ENCODE results near the gene OR10K2. TPM values are rescaled to one million over a fixed set of nuclear protein-coding genes. Genes with fewer than 3 reads are reported as not detected.

Gene OR10K2
- total RNA-seq, 1 donor from 2014 or later = not detected

Other genes starting within 250 kb of the OR10K2 start
- 1.3 TPM for gene CD1D, start 245.3 kb downstream of the OR10K2 start, total RNA-seq
- gene CD1A, start 171.8 kb downstream of the OR10K2 start, total RNA-seq = 1.8 TPM
- gene CD1C, start 136.3 kb downstream of the OR10K2 start, total RNA-seq = 1.7 TPM
- not detected for gene CD1B, start 94.7 kb downstream of the OR10K2 start, total RNA-seq
- 2.7 TPM for gene CD1E, start 72.3 kb downstream of the OR10K2 start, total RNA-seq
- not detected for gene OR10T2, start 26.8 kb downstream of the OR10K2 start, total RNA-seq
- not detected for gene OR10K1, start 35.6 kb upstream of the OR10K2 start, total RNA-seq
- not detected for gene OR10R2, start 46.0 kb upstream of the OR10K2 start, total RNA-seq
- not detected for gene OR6Y1, start 128.2 kb upstream of the OR10K2 start, total RNA-seq
- gene OR6P1, start 144.3 kb upstream of the OR10K2 start, total RNA-seq = not detected
- gene OR10X1, start 153.7 kb upstream of the OR10K2 start, total RNA-seq = not detected
- gene OR10Z1, start 179.0 kb upstream of the OR10K2 start, total RNA-seq = not detected

Measured in skin of body (tissue), 1 donor.